ENCODE measurements around the gene WDFY2. TPM values are rescaled to one million over a fixed set of nuclear protein-coding genes. Genes with fewer than 3 reads are reported as not detected.
"Not testable (repeated sequence)": the region's sequence is repeated elsewhere in the genome, so short reads cannot be mapped to it uniquely, and the experiment has no call there.

The WDFY2 gene
- total and polyA plus RNA-seq, 2 donors, result 3.4 to 7.4 TPM

DNA sequence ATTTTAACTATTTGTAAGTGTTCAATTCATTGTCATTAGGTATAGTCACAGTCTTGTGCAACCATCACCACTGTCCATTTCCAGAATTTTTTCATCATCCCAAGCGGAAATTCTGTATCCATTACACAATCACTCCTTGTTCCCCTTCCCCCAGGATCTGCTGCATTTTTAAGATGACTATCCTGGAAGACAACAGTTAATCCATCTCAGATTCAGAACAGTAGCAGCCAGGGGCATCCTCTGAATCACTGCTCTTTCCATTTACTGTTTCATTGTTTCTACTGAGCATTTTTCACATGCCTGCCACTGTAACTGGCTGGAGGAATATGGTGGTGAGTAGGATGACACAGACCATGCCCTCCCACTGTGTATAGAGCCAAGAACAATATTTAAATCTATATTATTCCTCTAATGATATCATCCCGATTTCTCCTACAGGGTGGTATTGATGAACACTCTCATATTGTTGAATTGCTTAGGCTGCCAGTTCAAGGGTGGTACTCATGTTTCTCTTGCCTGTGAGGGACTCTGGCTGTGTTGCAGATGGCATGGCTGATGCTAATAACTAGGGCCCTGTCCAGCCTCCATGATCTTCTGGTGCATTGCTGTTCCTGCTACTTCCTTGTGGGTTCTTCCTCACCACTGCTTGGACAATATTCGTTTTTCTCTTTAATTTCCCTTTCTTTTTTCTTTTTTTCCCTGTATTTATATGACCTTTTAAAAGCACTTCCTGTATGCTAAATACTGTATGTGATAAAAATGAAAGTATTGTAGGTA lies 59.0 kb downstream of the WDFY2 start:
- Histone ChIP-seq H3K4me1 (ENCODE audit: control insufficient read depth in 2 of 2, insufficient read depth in 2 of 2, low read length in 2 of 2) (peaks cover 12 to 19% of the 10 kb centered on the region in 2 donors), H3K27me3 (ENCODE audit: control insufficient read depth in 2 of 2, insufficient read depth in 1 of 2, low read length in 1 of 2) (no peaks in the 10 kb centered on the region), H3K9me3 (ENCODE audit: control insufficient read depth in 2 of 2, insufficient read depth in 1 of 2, low read length in 1 of 2) (no peaks in the 10 kb centered on the region), H3K27ac (ENCODE audit: low read depth in 1 of 2, low read length in 1 of 2) (no peak overlapping the region), H3K36me3 (ENCODE audit: control insufficient read depth in 2 of 2, insufficient read depth in 2 of 2, low read length in 1 of 2) (peaks cover 0 to 5% of the 10 kb centered on the region in 2 donors), H3K4me3 (ENCODE audit: low read length in 2 of 2) (no peak overlapping the region)
- DNase-seq (ENCODE audit: low read depth in 6 of 9, low spot score in 9 of 9), result no peak
- WGBS, result 78% methylated on average over 3 of the region's 3 CpGs

GRCh38 chr13:51643882-51644281 lies 59.6 kb downstream of the WDFY2 start:
- no peak for DNase-seq (ENCODE audit: low read depth in 6 of 9, low spot score in 9 of 9)
- Histone ChIP-seq H3K27me3 (ENCODE audit: control insufficient read depth in 2 of 2, insufficient read depth in 1 of 2, low read length in 1 of 2) (no peaks in the 10 kb centered on the region), H3K9me3 (ENCODE audit: control insufficient read depth in 2 of 2, insufficient read depth in 1 of 2, low read length in 1 of 2) (no peaks in the 10 kb centered on the region), H3K36me3 (ENCODE audit: control insufficient read depth in 2 of 2, insufficient read depth in 2 of 2, low read length in 1 of 2) (peaks cover 0 to 5% of the 10 kb centered on the region in 2 donors), H3K4me1 (ENCODE audit: control insufficient read depth in 2 of 2, insufficient read depth in 2 of 2, low read length in 2 of 2) (peaks cover 12 to 19% of the 10 kb centered on the region in 2 donors), H3K4me3 (ENCODE audit: low read length in 2 of 2) (no peak overlapping the region), H3K27ac (ENCODE audit: low read depth in 1 of 2, low read length in 1 of 2) (no peak overlapping the region)
- WGBS, result 43% methylated on average over 1 of the region's 1 CpG

GRCh38 chr13:51644654-51645053 lies 60.4 kb downstream of the WDFY2 start:
- 89% methylated on average over 1 of the region's 1 CpG for WGBS
- no peak overlapping the region for H3K4me3 ChIP-seq (ENCODE audit: low read length in 2 of 2)
- H3K36me3 ChIP-seq (ENCODE audit: control insufficient read depth in 2 of 2, insufficient read depth in 2 of 2, low read length in 1 of 2), result peaks cover 0 to 5% of the 10 kb centered on the region in 2 donors
- DNase-seq (ENCODE audit: low read depth in 6 of 9, low spot score in 9 of 9), result no peak
- H3K4me1 ChIP-seq (ENCODE audit: control insufficient read depth in 2 of 2, insufficient read depth in 2 of 2, low read length in 2 of 2), result peaks cover 12 to 19% of the 10 kb centered on the region in 2 donors
- peak overlapping the region in 1 of 2 donors; percentile 40 for H3K27ac ChIP-seq (ENCODE audit: low read depth in 1 of 2, low read length in 1 of 2)
- no peaks in the 10 kb centered on the region for H3K27me3 ChIP-seq (ENCODE audit: control insufficient read depth in 2 of 2, insufficient read depth in 1 of 2, low read length in 1 of 2)
- H3K9me3 ChIP-seq (ENCODE audit: control insufficient read depth in 2 of 2, insufficient read depth in 1 of 2, low read length in 1 of 2), result no peaks in the 10 kb centered on the region

- H3K4me3 ChIP-seq (ENCODE audit: low read length in 2 of 2), result no peak overlapping the region
- H3K36me3 ChIP-seq (ENCODE audit: control insufficient read depth in 2 of 2, insufficient read depth in 2 of 2, low read length in 1 of 2), result peaks cover 0 to 5% of the 10 kb centered on the region in 2 donors
- H3K9me3 ChIP-seq (ENCODE audit: control insufficient read depth in 2 of 2, insufficient read depth in 1 of 2, low read length in 1 of 2), result no peaks in the 10 kb centered on the region
- DNase-seq (ENCODE audit: low read depth in 6 of 9, low spot score in 9 of 9), result peak in 1 of 9 donors; percentile 42
- no peaks in the 10 kb centered on the region for H3K27me3 ChIP-seq (ENCODE audit: control insufficient read depth in 2 of 2, insufficient read depth in 1 of 2, low read length in 1 of 2)
- H3K27ac ChIP-seq (ENCODE audit: low read depth in 1 of 2, low read length in 1 of 2), result peak overlapping the region in 1 of 2 donors; percentile 11
- 61% methylated on average over 4 of the region's 4 CpGs for WGBS
- H3K4me1 ChIP-seq (ENCODE audit: control insufficient read depth in 2 of 2, insufficient read depth in 2 of 2, low read length in 2 of 2), result peaks cover 12 to 19% of the 10 kb centered on the region in 2 donors
These were observed 60.9 kb downstream of the WDFY2 start for GRCh38 chr13:51645154-51645650.

- Histone ChIP-seq H3K27me3 (ENCODE audit: control insufficient read depth in 2 of 2, insufficient read depth in 1 of 2, low read length in 1 of 2) (no peaks in the 10 kb centered on the region), H3K36me3 (ENCODE audit: control insufficient read depth in 2 of 2, insufficient read depth in 2 of 2, low read length in 1 of 2) (peaks cover 0 to 5% of the 10 kb centered on the region in 2 donors), H3K9me3 (ENCODE audit: control insufficient read depth in 2 of 2, insufficient read depth in 1 of 2, low read length in 1 of 2) (no peaks in the 10 kb centered on the region), H3K27ac (ENCODE audit: low read depth in 1 of 2, low read length in 1 of 2) (peak overlapping the region in 1 of 2 donors; percentile 31), H3K4me3 (ENCODE audit: low read length in 2 of 2) (no peak overlapping the region), H3K4me1 (ENCODE audit: control insufficient read depth in 2 of 2, insufficient read depth in 2 of 2, low read length in 2 of 2) (peaks cover 12 to 19% of the 10 kb centered on the region in 2 donors)
- WGBS, result 93% methylated on average over 10 of the region's 10 CpGs
- no peak for DNase-seq (ENCODE audit: low read depth in 6 of 9, low spot score in 9 of 9)
These were observed 61.8 kb downstream of the WDFY2 start for GRCh38 chr13:51645761-51646670.

GRCh38 chr13:51647067-51647466 lies 62.8 kb downstream of the WDFY2 start:
- Histone ChIP-seq H3K4me1 (ENCODE audit: control insufficient read depth in 2 of 2, insufficient read depth in 2 of 2, low read length in 2 of 2) (peaks cover 12 to 19% of the 10 kb centered on the region in 2 donors), H3K36me3 (ENCODE audit: control insufficient read depth in 2 of 2, insufficient read depth in 2 of 2, low read length in 1 of 2) (peaks cover 0 to 5% of the 10 kb centered on the region in 2 donors), H3K9me3 (ENCODE audit: control insufficient read depth in 2 of 2, insufficient read depth in 1 of 2, low read length in 1 of 2) (no peaks in the 10 kb centered on the region), H3K27ac (ENCODE audit: low read depth in 1 of 2, low read length in 1 of 2) (no peak overlapping the region), H3K27me3 (ENCODE audit: control insufficient read depth in 2 of 2, insufficient read depth in 1 of 2, low read length in 1 of 2) (no peaks in the 10 kb centered on the region), H3K4me3 (ENCODE audit: low read length in 2 of 2) (no peak overlapping the region)
- no peak for DNase-seq (ENCODE audit: low read depth in 6 of 9, low spot score in 9 of 9)
- 98% methylated on average over 4 of the region's 4 CpGs for WGBS

DNA sequence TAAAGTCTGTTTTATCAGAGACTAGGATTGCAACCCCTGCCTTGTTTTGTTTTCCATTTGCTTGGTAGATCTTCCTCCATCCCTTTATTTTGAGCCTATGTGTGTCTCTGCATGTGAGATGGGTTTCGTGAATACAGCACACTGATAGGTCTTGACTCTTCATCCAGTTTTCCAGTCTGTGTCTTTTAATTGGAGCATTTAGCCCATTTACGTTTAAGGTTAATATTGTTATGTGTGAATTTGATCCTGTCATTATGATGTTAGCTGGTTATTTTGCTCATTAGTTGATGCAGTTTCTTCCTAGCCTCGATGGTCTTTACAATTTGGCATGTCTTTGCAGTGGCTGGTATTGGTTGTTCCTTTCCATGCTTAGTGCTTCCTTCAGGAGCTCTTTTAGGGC lies 67.9 kb downstream of the WDFY2 start:
- not testable (repeated sequence) for H3K27ac ChIP-seq (ENCODE audit: low read depth in 1 of 2, low read length in 1 of 2)
- 95% methylated on average over 3 of the region's 3 CpGs for WGBS

DNA sequence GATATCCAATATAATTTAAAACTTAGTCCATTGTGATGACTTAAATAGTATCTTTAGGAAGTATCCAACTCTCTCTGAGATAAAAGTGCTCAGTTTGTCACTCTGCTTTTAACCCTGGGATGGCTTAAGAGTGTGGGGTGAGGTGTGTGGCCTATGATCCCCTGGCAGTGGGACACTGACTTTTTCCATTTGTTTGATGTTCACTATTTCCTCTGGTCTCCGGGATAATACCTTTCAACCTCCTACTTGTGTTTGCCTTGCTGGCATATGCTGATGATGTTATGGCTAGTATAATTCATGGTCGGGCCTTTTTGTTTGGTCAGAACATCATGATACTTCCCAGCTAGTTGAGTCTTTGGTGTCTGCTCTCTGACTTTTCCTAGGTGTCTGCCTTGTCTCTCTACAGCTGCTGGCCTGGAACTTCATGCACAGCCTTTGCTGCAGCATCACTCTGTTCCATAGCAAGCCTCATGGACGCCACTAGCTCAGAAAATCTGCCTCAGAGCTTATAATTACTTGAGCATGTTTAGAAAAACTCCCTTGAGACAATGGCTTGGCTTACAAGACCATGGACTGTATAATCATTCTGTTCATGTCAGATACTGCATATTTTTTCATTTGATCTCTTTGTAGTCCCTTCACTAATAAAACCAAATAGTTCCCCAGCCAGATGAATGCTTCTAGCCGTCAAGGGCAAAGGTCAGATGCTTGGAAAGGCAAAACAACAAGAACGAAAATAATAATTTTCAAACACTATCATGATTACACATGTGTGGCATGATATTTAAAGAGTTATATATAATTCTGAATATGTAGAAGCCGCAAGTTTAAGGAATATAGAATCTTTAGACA lies 75.2 kb downstream of the WDFY2 start:
- Histone ChIP-seq H3K4me1 (ENCODE audit: control insufficient read depth in 2 of 2, insufficient read depth in 2 of 2, low read length in 2 of 2) (no peaks in the 10 kb centered on the region), H3K36me3 (ENCODE audit: control insufficient read depth in 2 of 2, insufficient read depth in 2 of 2, low read length in 1 of 2) (peaks cover 0 to 3% of the 10 kb centered on the region in 2 donors), H3K27me3 (ENCODE audit: control insufficient read depth in 2 of 2, insufficient read depth in 1 of 2, low read length in 1 of 2) (no peaks in the 10 kb centered on the region), H3K27ac (ENCODE audit: low read depth in 1 of 2, low read length in 1 of 2) (no peak overlapping the region), H3K9me3 (ENCODE audit: control insufficient read depth in 2 of 2, insufficient read depth in 1 of 2, low read length in 1 of 2) (no peaks in the 10 kb centered on the region), H3K4me3 (ENCODE audit: low read length in 2 of 2) (no peak overlapping the region)
- WGBS, result 96% methylated on average over 6 of the region's 6 CpGs
- DNase-seq (ENCODE audit: low read depth in 6 of 9, low spot score in 9 of 9), result no peak

More for the DNA sequence above, 67.9 kb downstream of the WDFY2 start:
- not testable (repeated sequence) for DNase-seq (ENCODE audit: low read depth in 6 of 9, low spot score in 9 of 9); H3K36me3 ChIP-seq (ENCODE audit: control insufficient read depth in 2 of 2, insufficient read depth in 2 of 2, low read length in 1 of 2); H3K27me3 ChIP-seq (ENCODE audit: control insufficient read depth in 2 of 2, insufficient read depth in 1 of 2, low read length in 1 of 2); H3K4me1 ChIP-seq (ENCODE audit: control insufficient read depth in 2 of 2, insufficient read depth in 2 of 2, low read length in 2 of 2); H3K4me3 ChIP-seq (ENCODE audit: low read length in 2 of 2)
- H3K9me3 ChIP-seq (ENCODE audit: control insufficient read depth in 2 of 2, insufficient read depth in 1 of 2, low read length in 1 of 2), result peaks cover 0 to 11% of the 10 kb centered on the region in 2 donors

All from thymus (tissue), 11 donors.